ENCODE results near the gene RIPOR1.

RIPOR1 gene

GRCh38 chr16:67546761-67547422 lies 18.3 kb downstream of the RIPOR1 start:
- H3K27me3 ChIP-seq (ENCODE audit: control insufficient read depth in 1 of 2, insufficient read depth in 1 of 2, low read length in 2 of 2), result no peaks in the 10 kb centered on the region

GRCh38 chr16:67547423-67548264 lies 19.0 kb downstream of the RIPOR1 start:
- H3K27me3 ChIP-seq (ENCODE audit: control insufficient read depth in 1 of 2, insufficient read depth in 1 of 2, low read length in 2 of 2), result no peaks in the 10 kb centered on the region
- 91% methylated on average over 14 of the region's 16 CpGs for WGBS
- H3K36me3 ChIP-seq (ENCODE audit: control insufficient read depth in 1 of 2, insufficient read depth in 2 of 2, low read depth in 1 of 2, low read length in 2 of 2), result peaks cover 62 to 63% of the 10 kb centered on the region in 2 experiments

More at GRCh38 chr16:67546761-67547422, 18.3 kb downstream of the RIPOR1 start:
- DNase-seq, result peak; percentile 75
- H3K4ac ChIP-seq (ENCODE audit: low read depth in 1 of 2, low read length in 2 of 2), result no peak overlapping the region
- no peak overlapping the region for H4K8ac ChIP-seq (ENCODE audit: low read length)
- peaks cover 5% of the 10 kb centered on the region for H3K79me1 ChIP-seq (replicated peaks; ENCODE audit: low read length, poor library complexity, severe bottlenecking)
- no peak overlapping the region for H2AK5ac ChIP-seq (ENCODE audit: low read length, severe bottlenecking)
- H3K23ac ChIP-seq (ENCODE audit: low read length in 2 of 2), result no peak overlapping the region
- no peak overlapping the region for H3K4me3 ChIP-seq (ENCODE audit: insufficient read depth in 1 of 2, low read depth in 1 of 2, low read length in 2 of 2)
- H3K18ac ChIP-seq (ENCODE audit: low read depth in 1 of 2, low read length in 2 of 2), result no peak overlapping the region
- peaks cover 19% of the 10 kb centered on the region for H3K4me1 ChIP-seq (ENCODE audit: control insufficient read depth, insufficient read depth, low read depth, low read length)
- H3K36me3 ChIP-seq (ENCODE audit: control insufficient read depth in 1 of 2, insufficient read depth in 2 of 2, low read depth in 1 of 2, low read length in 2 of 2), result peaks cover 67 to 71% of the 10 kb centered on the region in 2 experiments
- no peak overlapping the region for H2BK12ac ChIP-seq (ENCODE audit: low read length in 2 of 2)
- WGBS, result 28% methylated on average over 6 of the region's 7 CpGs
- peak overlapping the region; percentile 4 for H3K9ac ChIP-seq (ENCODE audit: low read length)
- no peak overlapping the region for H2AFZ ChIP-seq (ENCODE audit: low read depth, low read length)
- no peak overlapping the region for H2BK15ac ChIP-seq (ENCODE audit: low read depth, poor library complexity, severe bottlenecking)
- H3K14ac ChIP-seq (ENCODE audit: low read length in 2 of 2), result no peak overlapping the region
- H3K4me2 ChIP-seq (ENCODE audit: low read length, poor library complexity, severe bottlenecking), result no peak overlapping the region
- no peak overlapping the region for H2BK120ac ChIP-seq (ENCODE audit: low read depth, low read length)
- H3K9me3 ChIP-seq (ENCODE audit: control insufficient read depth, low read length), result no peaks in the 10 kb centered on the region
- H2BK5ac ChIP-seq (ENCODE audit: low read depth, low read length, poor library complexity, severe bottlenecking), result no peak overlapping the region
- no peak overlapping the region for H3K27ac ChIP-seq (ENCODE audit: low read length, poor library complexity, severe bottlenecking)
- no peak overlapping the region for H4K91ac ChIP-seq (ENCODE audit: low read length)

GRCh38 chr16:67548265-67549126 lies 19.9 kb downstream of the RIPOR1 start:
- H3K14ac ChIP-seq (ENCODE audit: low read length in 2 of 2), result no peak overlapping the region
- no peak overlapping the region for H2BK12ac ChIP-seq (ENCODE audit: low read length in 2 of 2)
- H2BK5ac ChIP-seq (ENCODE audit: low read depth, low read length, poor library complexity, severe bottlenecking), result no peak overlapping the region
- no peak overlapping the region for H2BK120ac ChIP-seq (ENCODE audit: low read depth, low read length)
- peaks cover 7% of the 10 kb centered on the region for H3K79me1 ChIP-seq (replicated peaks; ENCODE audit: low read length, poor library complexity, severe bottlenecking)
- H3K23ac ChIP-seq (ENCODE audit: low read length in 2 of 2), result no peak overlapping the region
- no peaks in the 10 kb centered on the region for H3K27me3 ChIP-seq (ENCODE audit: control insufficient read depth in 1 of 2, insufficient read depth in 1 of 2, low read length in 2 of 2)
- no peak overlapping the region for H3K4ac ChIP-seq (ENCODE audit: low read depth in 1 of 2, low read length in 2 of 2)
- no peak for DNase-seq
- H3K9me3 ChIP-seq (ENCODE audit: control insufficient read depth, low read length), result no peaks in the 10 kb centered on the region
- H3K9ac ChIP-seq (ENCODE audit: low read length), result no peak overlapping the region
- H4K8ac ChIP-seq (ENCODE audit: low read length), result no peak overlapping the region
- H3K4me3 ChIP-seq (ENCODE audit: insufficient read depth in 1 of 2, low read depth in 1 of 2, low read length in 2 of 2), result no peak overlapping the region
- H3K4me2 ChIP-seq (ENCODE audit: low read length, poor library complexity, severe bottlenecking), result no peak overlapping the region
- H2BK15ac ChIP-seq (ENCODE audit: low read depth, poor library complexity, severe bottlenecking), result no peak overlapping the region
- H3K18ac ChIP-seq (ENCODE audit: low read depth in 1 of 2, low read length in 2 of 2), result no peak overlapping the region
- no peak overlapping the region for H2AFZ ChIP-seq (ENCODE audit: low read depth, low read length)
- no peak overlapping the region for H2AK5ac ChIP-seq (ENCODE audit: low read length, severe bottlenecking)
- H3K36me3 ChIP-seq (ENCODE audit: control insufficient read depth in 1 of 2, insufficient read depth in 2 of 2, low read depth in 1 of 2, low read length in 2 of 2), result peaks cover 55% of the 10 kb centered on the region in 2 experiments
- H3K27ac ChIP-seq (ENCODE audit: low read length, poor library complexity, severe bottlenecking), result no peak overlapping the region
- WGBS, result 98% methylated on average over 4 of the region's 4 CpGs
- peaks cover 16% of the 10 kb centered on the region for H3K4me1 ChIP-seq (ENCODE audit: control insufficient read depth, insufficient read depth, low read depth, low read length)
- no peak overlapping the region for H4K91ac ChIP-seq (ENCODE audit: low read length)

More at GRCh38 chr16:67547423-67548264, 19.0 kb downstream of the RIPOR1 start:
- no peak overlapping the region for H3K27ac ChIP-seq (ENCODE audit: low read length, poor library complexity, severe bottlenecking)
- no peak overlapping the region for H2BK5ac ChIP-seq (ENCODE audit: low read depth, low read length, poor library complexity, severe bottlenecking)
- no peak overlapping the region for H2BK15ac ChIP-seq (ENCODE audit: low read depth, poor library complexity, severe bottlenecking)
- no peak for DNase-seq
- H3K79me1 ChIP-seq (replicated peaks; ENCODE audit: low read length, poor library complexity, severe bottlenecking), result peaks cover 6% of the 10 kb centered on the region
- no peak overlapping the region for H3K4me3 ChIP-seq (ENCODE audit: insufficient read depth in 1 of 2, low read depth in 1 of 2, low read length in 2 of 2)
- H4K91ac ChIP-seq (ENCODE audit: low read length), result no peak overlapping the region
- peaks cover 16% of the 10 kb centered on the region for H3K4me1 ChIP-seq (ENCODE audit: control insufficient read depth, insufficient read depth, low read depth, low read length)
- peak overlapping the region; percentile 18 for H3K9ac ChIP-seq (ENCODE audit: low read length)
- H3K4me2 ChIP-seq (ENCODE audit: low read length, poor library complexity, severe bottlenecking), result no peak overlapping the region
- H3K23ac ChIP-seq (ENCODE audit: low read length in 2 of 2), result no peak overlapping the region
- no peak overlapping the region for H3K4ac ChIP-seq (ENCODE audit: low read depth in 1 of 2, low read length in 2 of 2)
- H2BK12ac ChIP-seq (ENCODE audit: low read length in 2 of 2), result no peak overlapping the region
- no peak overlapping the region for H2AFZ ChIP-seq (ENCODE audit: low read depth, low read length)
- no peak overlapping the region for H4K8ac ChIP-seq (ENCODE audit: low read length)
- no peak overlapping the region for H3K18ac ChIP-seq (ENCODE audit: low read depth in 1 of 2, low read length in 2 of 2)
- no peaks in the 10 kb centered on the region for H3K9me3 ChIP-seq (ENCODE audit: control insufficient read depth, low read length)
- H2BK120ac ChIP-seq (ENCODE audit: low read depth, low read length), result no peak overlapping the region
- no peak overlapping the region for H2AK5ac ChIP-seq (ENCODE audit: low read length, severe bottlenecking)
- no peak overlapping the region for H3K14ac ChIP-seq (ENCODE audit: low read length in 2 of 2)

Data from mesenchymal stem cell (in vitro differentiated cells and primary cell).